Medulla oblongata (tissue), 1 donor: ENCODE data around the gene HIVEP3.

Experiments
- DNase-seq: peaks from one replicate; pipeline ENCODE4 v3.0.0-alpha.2; 2015; ENCODE audit errors: extremely low spot score

The HIVEP3 gene

DNA sequence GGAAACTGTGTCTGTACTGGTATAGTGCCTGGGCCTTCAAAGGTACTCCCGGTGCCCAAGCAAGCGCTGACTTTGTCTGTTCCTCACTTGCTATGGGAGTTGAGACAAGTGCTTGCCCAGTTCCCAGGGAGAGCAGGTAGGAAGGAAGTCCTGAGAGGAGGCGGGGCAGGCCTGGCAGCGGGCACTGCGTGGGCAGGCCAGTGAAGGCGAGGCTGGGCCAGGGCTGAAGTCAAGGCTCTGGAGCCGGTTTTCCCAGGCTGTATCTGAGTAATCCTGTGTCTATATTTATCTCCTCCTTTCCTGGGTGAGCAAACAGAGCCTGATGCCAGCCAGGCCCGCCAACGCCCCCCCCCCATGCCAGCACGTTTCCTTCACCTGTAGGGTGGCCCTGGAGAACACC is 418.3 kb downstream of the HIVEP3 start:
- DNase-seq: no peak

DNA sequence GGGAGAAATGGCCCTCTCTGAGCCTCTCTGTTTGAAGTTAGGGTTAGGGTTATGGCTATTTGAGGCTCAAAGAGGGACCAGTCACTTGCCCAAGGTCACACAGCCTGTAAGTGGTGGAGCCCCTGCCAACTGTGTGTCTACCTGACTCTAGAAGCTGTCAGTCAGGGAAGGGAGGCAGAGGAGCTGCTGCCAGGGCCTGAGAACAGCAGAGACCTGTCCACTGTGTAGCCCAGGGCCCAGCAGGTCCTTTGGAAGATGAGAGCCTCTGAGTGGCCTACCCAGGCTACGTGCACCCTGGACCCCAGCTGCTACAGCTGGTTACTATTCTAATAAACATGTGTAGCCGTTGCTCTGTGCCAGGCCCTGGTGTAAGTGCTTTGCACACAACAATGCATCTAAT is 419.1 kb downstream of the HIVEP3 start:
- no peak for DNase-seq

DNA sequence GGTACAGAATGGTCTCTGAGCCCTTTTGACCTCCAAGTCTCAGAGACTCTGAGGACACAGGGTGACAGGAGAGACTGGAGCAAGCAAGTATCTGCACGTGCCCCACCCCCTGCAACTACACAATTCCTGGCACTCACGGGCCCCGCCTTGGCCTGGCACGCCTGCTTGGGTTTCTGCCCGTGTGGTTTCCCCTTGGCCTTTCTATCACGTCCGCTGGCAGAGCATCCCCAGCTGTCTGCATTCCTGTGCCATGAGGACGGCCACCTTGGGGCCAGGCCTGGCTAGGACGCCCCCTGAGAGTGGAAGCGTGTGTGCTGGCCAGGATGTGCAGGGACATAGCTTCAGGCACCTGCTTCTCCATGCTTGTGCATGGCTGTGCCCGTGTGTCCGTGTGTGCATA is 419.9 kb downstream of the HIVEP3 start:
- no peak for DNase-seq

DNA sequence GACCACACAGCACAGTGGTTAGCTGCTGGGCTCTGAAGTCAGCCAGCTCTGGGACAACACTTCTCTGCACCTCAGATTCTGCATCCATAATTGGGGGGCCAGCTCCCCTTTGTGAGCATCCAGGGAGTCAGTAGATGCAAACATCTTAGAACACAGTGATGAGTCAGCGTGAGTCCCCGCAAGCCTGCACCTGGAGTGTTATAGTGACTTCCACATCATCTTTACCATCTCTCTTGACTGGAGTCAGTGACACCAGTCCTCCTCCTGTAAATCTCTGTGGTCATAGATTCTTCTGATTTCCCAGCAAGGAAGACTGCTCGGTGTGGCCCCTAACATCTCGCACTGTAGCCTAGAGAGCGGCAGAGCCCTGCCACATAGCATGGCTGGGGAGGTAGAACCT is 420.3 kb downstream of the HIVEP3 start:
- DNase-seq: no peak

DNA sequence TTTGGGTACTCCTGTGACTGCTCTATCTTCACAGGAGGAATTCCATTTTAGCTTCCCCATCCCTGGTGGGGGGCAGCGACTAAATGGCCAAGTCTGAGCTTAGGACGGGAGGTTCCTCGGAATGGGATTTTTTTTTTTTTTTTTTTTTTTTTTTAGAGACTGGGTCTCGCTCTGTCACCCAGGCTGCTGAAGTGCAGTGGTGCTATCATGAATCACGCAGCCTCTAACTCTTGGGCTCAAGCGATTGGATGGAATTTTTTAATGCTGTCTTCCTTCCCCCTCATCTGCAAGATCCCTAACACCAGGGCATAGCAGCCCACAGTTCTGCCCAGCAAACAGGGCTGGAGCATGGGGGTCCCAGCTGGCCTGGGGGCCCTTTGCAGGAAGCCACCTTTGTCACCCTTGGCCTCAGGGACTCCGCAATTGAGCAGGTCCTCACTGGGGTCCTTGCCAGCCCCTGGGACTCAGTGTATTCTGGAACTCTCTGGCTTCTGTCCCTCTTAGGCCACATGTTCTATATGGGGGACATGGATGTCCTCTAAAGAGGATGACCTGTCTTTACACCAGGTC is 421.2 kb downstream of the HIVEP3 start:
- no peak for DNase-seq

DNA sequence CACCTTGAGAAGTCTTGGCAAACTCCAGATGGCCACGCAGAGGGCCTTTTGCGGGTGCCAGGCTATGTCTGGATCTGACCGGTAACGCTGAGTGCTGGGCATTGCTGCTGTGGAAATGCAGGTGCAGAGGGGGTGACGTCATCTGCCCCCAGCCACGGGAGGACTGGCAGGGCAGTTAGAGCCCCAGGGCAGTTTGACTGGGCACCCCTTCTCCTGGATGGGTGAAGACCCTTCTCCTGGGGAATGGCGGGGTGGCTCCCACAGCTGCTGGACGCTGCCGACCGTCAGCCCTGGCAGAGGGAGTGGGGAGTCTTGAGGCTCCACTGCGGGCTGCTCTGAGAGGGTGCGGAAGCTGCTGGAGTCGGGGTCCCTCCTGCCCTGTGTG is 421.7 kb downstream of the HIVEP3 start:
- DNase-seq: no peak

DNA sequence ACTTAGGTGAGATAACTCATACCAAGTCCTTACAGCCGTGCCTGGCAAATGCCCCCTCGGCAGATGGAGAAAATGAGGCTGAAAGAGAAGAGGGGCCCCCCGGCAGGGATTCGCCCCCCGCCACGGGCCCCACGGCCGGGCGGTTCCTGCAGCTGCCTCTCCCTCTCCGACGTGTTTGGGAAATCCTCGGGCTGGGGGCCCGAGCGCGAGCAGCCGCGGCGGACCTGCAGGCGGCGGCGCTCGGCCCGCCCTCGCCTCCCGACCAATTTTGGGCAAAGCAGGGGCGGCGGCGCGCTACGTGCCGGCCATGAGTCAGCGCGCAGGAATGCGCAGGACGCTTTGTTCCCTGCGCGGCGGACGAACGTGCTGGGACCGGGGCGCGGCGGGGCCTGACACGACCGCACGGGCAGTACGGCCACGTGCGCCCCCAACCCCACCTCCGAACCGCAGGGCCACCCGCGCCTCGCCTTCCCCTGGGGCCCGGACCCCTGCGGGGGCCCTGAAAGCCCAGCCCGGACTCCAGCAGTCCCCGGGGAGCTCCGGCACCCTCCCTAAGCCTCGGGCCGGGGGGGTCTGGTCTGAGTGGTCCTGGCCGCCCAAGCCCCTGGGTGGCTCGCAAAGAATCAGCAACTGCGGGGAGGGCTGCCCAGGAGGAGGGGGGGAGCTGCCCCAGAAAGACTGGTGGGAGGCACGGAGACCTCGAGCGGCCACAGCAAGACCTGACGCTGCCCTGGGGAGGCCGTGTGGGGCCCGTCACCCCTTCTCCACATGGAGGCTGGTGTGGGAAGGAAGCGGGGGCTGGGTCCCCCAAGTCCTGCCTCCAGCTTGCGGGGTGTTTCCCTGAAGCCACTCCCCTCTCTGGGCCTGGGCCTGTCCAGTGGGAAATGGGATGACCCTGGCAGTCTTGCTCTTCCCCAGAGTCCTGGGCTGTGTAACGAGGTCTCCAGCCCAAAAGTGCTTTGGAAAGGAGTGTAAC is 422.4 kb downstream of the HIVEP3 start:
- no peak for DNase-seq

DNA sequence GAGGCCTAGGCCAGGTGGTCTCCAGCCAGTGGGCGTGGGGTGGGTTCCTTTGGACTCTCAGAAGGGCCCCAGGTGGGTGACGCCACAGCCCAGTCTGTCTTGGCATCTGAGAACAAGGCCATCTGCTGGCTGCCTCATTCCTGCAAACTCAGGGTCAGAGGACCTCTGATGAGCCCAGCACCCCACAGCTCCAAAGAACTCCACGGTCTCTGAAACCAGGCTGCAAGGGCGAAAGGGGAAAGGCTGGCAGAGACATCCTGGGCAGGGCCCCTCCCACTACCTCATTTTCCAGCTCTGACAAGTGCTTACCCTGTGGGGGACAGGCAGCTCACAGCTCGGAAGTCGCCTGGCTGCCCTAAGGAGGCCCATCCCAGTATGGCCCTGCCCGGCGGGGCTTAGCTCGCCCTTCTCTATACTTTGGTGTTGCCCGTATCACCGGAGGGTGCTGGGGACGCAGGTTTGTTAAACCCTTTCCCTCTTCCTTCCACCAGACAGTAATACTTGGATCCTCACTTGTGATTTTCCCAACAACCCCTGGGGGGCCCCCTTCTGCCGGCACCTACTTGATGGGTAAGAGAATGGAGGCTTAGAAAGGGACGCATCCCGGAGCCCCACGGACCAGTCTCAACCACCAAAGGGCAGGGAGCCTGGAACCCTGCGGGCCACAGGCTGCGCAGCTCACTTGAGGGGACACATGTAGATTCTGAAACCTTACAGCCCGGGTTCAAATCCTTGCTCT is 423.3 kb downstream of the HIVEP3 start:
- DNase-seq: peak; percentile 60

DNA sequence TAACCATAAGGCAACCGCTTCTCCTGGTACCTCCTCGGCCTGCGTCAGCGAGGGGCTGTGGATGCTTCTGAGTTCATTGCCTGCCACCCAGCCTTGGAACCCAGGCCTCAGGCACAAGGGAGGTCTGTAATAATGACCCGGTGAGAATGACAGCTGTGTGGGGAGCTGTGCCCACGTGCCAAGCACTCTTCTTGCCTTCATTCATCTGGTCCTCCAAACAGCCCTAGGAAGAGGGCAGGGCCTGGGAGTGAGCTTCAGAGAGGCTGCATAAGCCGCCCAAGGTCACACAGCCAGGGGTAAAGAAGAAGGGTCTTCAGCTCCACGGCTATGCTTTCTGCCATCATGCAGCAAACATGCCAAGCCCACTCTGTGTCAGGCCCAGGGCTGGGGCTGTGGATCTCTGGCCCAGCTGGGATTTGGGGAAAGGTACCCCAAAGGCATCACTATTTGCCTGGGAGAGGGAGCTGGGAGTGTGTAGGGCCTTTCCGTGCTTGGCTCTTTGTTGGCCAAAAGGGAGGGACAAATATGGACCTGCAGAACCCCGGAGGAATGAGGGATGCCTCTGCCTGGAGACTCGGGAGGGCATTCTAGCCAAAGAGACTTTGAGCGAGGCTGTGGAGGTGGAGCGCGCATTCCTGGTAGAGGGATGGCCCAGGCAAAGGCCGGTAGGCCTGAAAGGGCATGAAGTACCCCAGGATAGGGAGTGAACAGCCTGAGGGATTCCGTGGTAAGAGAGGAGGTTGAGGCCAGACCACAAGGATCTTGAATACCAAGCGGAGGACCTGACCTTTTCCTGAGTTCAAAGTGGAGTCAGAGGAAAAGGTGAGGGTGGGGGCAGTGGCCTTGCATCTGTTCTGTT is 424.1 kb downstream of the HIVEP3 start:
- no peak for DNase-seq

DNA sequence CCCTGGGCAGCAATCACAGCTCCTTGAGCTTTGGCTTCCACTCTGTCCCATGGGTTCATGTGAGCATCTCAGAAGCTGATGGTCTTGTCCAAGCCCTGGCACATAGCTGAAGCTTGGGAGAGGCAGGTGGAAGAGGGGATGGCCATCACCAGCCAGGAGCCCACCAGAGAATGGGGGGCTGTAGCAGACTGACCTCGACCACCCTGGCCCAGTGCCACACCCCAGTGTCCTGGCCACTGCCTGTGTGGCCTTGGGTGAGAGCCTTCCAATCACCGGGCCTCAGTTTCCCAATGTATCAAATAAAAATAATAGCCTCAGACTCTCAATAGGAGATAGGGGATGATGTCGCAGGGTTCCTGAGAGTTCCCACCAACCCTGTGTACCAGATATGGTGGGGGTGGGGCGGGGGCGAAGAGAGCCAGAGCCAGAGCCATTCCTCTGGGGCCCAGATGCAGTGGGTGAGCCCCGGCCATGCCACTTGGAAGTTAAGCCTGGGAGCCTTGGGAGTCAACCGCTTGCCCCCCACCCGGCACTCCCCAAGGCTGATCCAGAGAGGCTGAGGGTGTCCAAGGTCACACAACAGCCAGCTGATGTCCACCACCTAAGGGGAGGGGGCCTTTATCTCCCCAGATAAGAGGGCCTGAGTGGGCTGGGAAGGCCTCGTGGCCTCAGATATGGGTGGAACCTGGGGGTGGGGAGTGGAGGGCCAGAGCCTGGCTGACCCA is 424.9 kb downstream of the HIVEP3 start:
- DNase-seq: no peak

DNA sequence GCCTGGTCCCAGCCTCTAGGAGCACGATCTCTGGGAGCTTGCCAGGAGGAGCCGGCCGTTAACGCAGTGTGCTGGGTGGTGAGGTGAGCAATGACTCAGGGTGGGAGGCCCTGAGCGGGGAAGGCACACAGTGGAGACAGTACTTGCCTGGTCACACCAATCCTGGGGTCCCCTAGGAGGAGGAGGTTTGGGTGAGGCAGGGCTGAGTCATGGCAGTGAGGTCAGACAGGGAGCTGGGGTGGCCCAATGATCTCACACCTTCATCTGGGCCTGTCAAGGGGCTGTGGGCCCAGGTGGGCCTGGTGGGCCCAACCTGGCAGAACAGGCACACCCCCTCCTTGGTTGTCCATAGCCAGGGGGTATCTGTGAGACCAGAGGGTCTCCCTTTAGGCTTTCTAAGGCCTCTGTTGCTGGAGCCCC is 425.6 kb downstream of the HIVEP3 start:
- DNase-seq: no peak

DNA sequence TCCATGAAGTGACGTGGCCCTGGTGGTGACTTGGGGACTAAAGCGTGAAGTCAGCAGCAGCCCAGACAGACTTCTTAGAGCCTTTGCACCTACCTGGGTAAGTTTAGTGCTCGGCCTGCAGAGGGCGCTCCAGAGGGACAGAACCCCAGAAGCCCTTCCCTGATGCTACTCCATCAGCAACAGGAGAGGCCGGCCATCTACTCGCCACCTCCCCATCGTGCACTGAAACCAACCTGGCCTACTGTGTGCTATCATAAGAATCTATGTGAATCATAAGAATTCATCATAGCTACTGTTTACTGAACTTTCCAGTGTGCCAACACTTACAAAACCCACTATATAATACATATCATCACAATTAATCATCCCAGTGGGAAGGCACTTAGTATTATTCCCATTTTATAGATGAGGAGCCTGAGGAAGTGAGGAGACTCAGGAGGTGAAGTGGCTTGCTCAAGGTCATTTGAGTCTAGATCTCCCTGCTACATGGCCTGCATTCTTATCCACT is 426.3 kb downstream of the HIVEP3 start:
- no peak for DNase-seq

DNA sequence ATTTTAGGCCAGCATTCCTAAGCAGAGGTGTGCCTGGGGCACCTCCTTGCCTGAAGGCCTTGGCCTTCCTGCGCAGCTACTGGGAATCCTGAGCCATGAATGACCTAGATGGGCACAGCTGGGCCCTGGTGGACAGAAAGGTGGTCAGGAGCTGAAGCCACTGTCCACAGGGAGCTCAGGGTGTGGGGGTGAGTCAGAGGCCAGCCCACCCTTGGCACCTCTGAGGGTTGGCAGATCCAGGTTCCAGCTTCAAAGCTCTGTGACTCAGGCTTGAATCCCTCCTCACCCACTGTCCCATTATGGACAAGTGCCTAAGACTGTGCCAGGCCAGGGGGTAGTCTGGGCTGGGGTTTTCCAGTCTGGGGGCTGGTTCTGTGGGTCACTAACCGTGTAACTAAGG is 427.8 kb downstream of the HIVEP3 start:
- no peak for DNase-seq

DNA sequence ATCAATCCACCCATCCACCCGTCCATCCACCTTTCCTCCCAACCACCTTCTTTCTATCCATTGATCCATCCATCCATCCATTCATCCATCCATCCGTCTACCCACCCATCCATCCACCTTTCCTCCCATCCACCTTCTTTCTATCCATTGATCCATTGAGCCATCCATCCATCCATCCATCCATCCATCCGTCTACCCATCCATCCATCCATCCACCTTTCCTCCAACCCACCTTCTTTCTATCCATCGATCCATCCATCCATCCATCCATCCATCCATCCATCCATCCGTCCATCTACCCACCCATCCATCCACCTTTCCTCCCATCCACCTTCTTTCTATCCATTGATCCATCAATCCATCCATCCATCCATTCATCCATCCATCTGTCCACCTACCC is 429.2 kb downstream of the HIVEP3 start:
- no peak for DNase-seq

DNA sequence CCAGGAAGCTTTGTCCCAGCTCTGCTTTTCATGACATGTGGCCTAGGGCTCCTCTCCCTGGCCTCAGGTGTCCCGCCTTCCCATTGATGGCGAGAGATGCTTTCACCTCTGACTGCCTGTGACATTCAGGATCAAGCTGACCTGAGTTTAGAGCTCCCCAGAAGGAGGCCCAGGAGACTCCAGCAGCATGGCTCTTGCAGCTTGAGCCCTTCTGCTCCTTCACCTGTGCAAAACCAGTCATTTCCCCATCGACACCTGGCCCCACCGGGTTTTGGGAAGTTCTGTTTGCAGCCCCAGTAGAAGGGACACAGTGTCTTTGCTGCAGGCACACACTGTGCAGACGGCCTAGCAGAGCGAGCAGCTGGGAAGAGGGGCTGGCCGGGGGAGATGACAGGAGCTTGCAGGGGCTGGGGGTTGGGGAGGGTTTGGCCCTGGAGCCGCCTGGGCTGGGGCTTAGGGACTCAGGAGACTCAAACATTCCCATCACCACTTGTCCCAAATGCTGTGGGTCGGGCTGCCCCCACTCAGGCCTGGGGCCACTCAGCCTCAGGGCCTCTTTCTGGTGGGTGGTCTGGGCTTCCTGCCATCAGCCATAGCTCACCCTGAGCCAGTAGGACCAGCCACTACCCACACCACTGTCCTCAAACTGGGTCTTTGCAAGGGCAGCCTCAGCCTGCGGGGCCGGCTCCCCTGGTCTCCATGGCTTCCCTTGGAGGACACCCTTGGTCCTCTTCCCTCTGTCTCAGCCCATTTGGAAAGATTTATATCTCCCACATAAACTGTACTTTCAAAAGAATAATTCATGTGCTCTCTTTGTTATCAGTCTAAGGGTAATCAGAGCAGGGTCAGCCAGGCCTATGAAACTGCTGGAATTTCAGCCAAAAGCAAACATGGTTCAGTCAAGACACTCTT is 430.4 kb downstream of the HIVEP3 start:
- no peak for DNase-seq

DNA sequence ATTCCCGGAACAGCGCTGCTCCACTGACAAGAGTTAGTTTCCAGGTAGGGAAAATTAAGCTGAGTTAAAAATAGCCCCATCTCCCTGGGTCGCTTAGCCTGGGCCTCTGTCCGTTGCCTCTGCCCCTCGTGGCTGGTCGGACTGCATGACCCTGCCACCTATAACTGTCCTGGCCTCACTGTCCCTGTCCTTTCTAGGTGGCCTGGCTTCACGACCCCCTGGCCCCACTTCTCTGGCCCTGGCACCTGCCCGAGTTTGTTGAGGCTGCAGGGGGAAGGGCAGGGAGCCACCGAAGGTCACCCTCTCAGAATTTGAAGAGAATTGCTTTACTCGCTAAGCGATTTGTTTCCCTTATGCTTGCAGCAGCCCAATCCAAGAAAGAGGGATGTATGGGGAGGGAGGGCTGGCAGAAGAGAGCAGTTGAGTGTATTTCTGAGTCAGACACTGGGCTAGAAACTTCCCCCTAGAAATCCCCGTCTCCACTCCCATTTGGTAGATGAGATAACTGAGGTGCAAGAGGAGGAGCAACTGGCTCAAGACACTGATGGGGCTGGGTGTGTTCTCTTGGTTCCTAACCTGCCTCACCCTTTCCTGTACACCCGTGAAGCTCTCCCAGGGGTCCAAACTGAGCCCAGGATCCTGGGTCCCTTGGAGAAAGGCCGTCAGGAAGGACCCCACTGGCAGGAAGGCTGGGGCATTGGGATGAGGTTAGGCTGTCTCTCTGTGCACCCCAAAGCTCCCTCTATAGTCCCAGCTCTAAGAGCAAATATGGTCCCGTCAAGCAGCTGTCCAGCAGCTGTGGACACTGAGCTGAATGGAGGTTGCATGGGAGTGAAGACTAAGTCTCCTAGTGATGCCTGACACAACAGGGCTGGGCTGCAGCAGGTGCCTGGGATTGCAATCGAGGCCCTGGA is 431.3 kb downstream of the HIVEP3 start:
- DNase-seq: no peak

DNA sequence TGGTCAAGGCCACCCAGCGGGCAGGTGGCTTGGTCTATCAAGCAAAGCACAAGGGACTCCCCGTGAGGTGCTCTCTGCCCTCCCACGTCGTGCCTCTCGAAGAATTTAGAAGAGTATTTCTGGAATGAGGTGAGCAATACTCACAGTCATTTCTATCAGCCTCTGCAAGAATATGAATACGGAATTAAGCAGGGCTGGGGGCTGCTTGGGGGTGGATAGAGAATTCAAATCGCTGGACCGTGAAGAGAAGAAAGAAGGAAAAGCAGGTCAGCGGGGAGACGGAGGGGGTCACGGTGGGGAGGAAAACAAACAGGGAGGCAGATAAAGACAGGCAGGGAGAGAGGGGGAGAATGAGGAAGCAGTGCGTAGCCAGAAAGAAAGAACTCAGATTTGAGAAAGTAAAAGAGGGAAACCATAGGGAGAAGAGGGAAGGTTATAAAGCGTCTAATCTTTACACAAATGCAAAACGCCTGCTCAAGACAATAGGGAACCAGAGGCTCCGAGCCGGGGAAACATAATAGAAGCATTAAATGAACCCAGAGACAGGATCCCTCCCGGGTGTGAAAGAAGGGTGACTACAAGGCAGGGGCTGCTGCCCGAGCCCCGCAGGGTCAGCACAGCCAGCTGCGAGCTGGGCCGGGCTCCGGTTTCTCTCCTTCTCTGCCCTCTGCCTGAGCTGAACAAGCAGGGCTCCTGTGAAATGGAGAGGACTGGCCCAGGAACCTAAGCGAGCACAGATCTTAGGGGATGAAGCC is 432.2 kb downstream of the HIVEP3 start:
- no peak for DNase-seq

DNA sequence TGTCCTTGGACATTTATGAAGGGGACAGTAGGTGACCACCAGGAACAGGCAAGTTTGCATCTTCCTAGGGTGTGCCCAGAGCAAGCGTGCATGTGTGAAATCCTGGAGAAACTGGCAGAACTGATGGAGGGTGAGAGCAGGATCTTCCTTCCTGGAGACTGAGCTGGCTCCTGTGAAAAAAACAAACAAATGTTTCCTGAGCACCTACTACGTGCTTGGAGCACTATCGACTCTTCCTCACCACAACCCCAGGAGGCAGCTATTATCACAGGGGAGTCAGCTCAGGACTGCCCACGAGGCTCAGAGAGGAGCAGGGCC is 432.7 kb downstream of the HIVEP3 start:
- no peak for DNase-seq
